Activated CD4-positive, alpha-beta T cell treated with anti-CD3 and anti-CD28 coated beads, Interleukin-2, amount 10 ng/mL, durations not matched to agents 24 days and 14 days (primary cell): ENCODE measurements around the gene CFAP45. TPM values are rescaled to one million over a fixed set of nuclear protein-coding genes. Genes with fewer than 3 reads are reported as not detected.
A peak's percentile ranks its signal among the peaks of the same experiment; 100 is the strongest.

Experiments used
- DNase-seq: peaks from one replicate; pipeline ENCODE4 v3.0.0; 2022
- H3K27ac Mint-ChIP-seq: one replicate; pipeline ENCODE4 v1.8.0; 2022; ENCODE audit warnings: mild to moderate bottlenecking, mixed read lengths
- H3K27me3 Mint-ChIP-seq: one replicate; pipeline ENCODE4 v1.8.0; 2022; ENCODE audit warnings: mixed read lengths
- H3K36me3 Mint-ChIP-seq: one replicate; pipeline ENCODE4 v1.8.0; 2022; ENCODE audit warnings: low read depth, mild to moderate bottlenecking, mixed read lengths
- H3K4me1 Mint-ChIP-seq: one replicate; pipeline ENCODE4 v1.8.0; 2021; ENCODE audit warnings: mixed read lengths
- H3K4me3 Mint-ChIP-seq: one replicate; pipeline ENCODE4 v1.8.0; 2022; ENCODE audit warnings: mild to moderate bottlenecking, moderate library complexity, mixed read lengths
- H3K9me3 Mint-ChIP-seq: one replicate; pipeline ENCODE4 v1.8.0; 2021; ENCODE audit warnings: mixed read lengths
- intact Hi-C: fragments of 100-400 bp; cut with micrococcal nuclease; formaldehyde crosslinking; loops from one replicate; pipeline ENCODE4 v1.15.1; 2023
- total RNA-seq: library from RNA; stranded (reverse); gene quantifications from 2 replicates; pipeline ENCODE4 v1.2.3, GENCODE V29; 2022

The CFAP45 gene
- total RNA-seq, 1 donor from 2014 or later = 1.5 TPM

DNA sequence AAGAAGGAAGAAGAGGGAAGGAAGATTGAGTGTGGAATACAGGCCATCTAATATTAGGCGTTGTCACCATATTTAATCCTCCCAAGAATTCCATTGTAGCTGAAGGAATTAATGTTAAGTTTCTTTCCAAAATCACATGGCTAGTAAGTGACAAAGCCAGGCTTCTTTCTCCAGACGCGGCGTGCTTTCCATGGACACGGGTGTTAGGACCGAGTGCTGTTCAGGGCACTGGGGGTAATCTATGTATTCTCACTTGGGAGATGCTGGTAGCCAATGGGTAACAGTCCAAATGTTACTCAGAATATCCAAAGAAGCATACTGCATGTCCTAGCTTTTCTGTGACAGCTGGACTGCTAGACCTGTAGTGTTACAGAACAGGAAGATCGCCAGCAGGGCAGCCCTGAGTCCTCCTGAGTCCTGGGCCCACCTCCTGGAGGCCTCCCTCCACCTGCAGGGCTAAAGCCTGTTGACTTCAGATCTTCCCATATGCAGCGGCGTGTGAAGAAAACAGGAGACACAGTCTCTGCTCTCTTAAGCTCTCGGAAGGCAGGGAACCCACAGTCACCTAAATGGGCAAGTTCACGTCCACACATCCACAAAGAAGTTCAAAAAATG is 40.1 kb upstream of the CFAP45 start:
- intact Hi-C loops = no loop called here
- H3K9me3 Mint-ChIP-seq = no peaks in the 10 kb centered on the region
- no peak for DNase-seq
- H3K27ac Mint-ChIP-seq = no peak overlapping the region
- no peak overlapping the region for H3K4me3 Mint-ChIP-seq
- peaks cover 15% of the 10 kb centered on the region for H3K4me1 Mint-ChIP-seq
- peaks cover 43% of the 10 kb centered on the region for H3K27me3 Mint-ChIP-seq
- H3K36me3 Mint-ChIP-seq = no peaks in the 10 kb centered on the region

DNA sequence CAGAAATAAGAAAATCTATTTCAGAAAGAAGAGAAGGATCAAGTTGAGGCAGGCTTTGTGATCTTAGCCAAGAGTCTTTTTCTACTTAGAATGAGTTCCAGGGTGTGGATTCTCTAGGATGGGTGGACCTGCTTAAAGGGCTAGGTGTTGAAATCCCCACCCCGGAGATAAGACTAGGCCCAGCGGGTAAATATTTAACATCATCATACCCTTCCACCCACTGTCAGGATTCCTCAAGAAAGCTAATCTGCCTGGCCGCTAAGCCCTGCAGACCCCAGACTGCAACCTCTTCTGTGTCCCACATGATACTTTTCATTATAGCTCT is 39.7 kb upstream of the CFAP45 start:
- Mint-ChIP-seq H3K9me3 (no peaks in the 10 kb centered on the region), H3K36me3 (no peaks in the 10 kb centered on the region), H3K27ac (no peak overlapping the region), H3K4me1 (peaks cover 15% of the 10 kb centered on the region), H3K4me3 (no peak overlapping the region), H3K27me3 (peaks cover 42% of the 10 kb centered on the region)
- no peak for DNase-seq
- intact Hi-C loops = no loop called here

DNA sequence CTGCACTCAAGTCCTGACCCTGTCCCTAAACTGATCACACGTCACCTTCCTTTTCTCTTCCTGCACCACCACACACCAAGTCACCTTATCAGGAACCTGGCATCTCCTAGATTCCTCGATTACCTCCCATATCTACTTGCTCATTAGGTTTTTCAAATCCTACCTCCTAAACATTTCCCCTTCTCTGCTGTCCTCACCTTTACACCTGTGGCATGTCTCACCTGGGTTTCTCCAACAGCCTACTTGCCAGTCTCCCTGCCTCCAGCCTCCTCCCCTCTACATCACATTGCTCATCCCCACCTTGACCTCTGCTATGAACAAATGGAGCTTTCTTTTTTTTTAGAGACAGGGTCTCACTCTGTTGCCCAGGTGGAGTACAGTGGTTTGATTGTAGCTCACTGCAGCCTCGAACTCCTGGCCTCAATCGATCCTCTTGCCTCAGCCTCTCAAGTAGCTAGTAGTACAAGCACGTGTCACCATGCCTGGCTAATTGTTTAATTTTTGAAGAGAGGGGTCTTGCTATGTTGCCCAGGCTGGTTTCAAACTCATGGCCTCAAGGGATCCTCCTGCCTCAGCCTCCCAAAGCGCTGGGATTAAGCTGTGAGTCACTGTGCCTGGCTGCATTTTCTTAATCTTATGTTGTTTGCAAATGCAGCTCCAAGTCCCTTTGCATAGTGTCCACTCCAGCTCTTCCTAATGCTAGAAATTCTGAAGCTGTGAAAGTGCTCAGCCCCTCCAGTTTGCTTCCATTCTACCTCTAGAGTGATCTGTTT is 39.1 kb upstream of the CFAP45 start:
- intact Hi-C loops = no loop called here

GRCh38 chr1:159938211-159938852 is 38.4 kb upstream of the CFAP45 start:
- H3K27ac Mint-ChIP-seq = no peak overlapping the region
- intact Hi-C loops = no loop called here
- peaks cover 15% of the 10 kb centered on the region for H3K4me1 Mint-ChIP-seq
- no peak overlapping the region for H3K4me3 Mint-ChIP-seq
- peaks cover 33% of the 10 kb centered on the region for H3K27me3 Mint-ChIP-seq
- no peak for DNase-seq
- H3K9me3 Mint-ChIP-seq = no peaks in the 10 kb centered on the region
- no peaks in the 10 kb centered on the region for H3K36me3 Mint-ChIP-seq

More for the DNA sequence above, 39.1 kb upstream of the CFAP45 start:
- no peak overlapping the region for H3K27ac Mint-ChIP-seq
- DNase-seq = no peak
- no peaks in the 10 kb centered on the region for H3K36me3 Mint-ChIP-seq
- H3K27me3 Mint-ChIP-seq = peaks cover 36% of the 10 kb centered on the region
- H3K4me3 Mint-ChIP-seq = no peak overlapping the region
- peaks cover 15% of the 10 kb centered on the region for H3K4me1 Mint-ChIP-seq
- no peaks in the 10 kb centered on the region for H3K9me3 Mint-ChIP-seq

DNA sequence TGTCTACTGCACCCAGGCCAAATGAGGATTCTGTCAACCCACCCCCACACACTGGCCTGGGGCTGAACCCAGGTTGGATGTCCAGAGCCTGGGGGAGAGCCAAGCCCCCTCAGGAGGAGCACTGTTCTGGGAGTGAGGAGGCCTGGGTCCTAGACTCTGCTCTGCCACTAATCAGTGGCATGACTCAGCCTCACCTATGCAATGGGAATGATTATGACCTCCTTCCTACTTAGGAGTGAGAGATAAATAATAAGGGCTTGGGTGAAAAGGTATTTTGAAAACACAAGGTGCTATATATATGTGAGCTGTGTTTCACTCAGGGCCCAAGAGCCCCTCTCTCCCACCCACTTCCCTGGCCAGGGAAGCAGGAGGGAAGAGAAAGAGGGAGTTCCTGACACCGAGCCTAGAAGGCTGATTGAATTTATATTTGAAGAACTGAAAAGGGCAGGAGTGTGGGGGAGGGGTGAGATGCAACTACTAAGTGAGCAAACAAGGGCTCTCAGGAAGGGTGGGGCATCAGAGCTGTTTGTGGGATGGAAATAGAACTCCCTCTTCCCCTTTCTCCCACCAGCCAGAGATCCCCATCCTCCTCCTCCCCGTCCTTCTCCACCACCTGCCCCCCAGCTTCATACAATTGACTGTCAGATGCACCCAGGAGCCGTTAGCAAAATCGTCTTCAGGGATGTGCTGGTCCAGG is 37.2 kb upstream of the CFAP45 start:
- no peak overlapping the region for H3K27ac Mint-ChIP-seq
- no peaks in the 10 kb centered on the region for H3K36me3 Mint-ChIP-seq
- no peak for DNase-seq
- intact Hi-C loops = loop anchor here (2.0 kb wide), 1 partner anchor 142 kb away; no protein-coding TSS in a partner anchor
- no peak overlapping the region for H3K4me3 Mint-ChIP-seq
- no peaks in the 10 kb centered on the region for H3K9me3 Mint-ChIP-seq
- peaks cover 17% of the 10 kb centered on the region for H3K4me1 Mint-ChIP-seq
- peaks cover 25% of the 10 kb centered on the region for H3K27me3 Mint-ChIP-seq

DNA sequence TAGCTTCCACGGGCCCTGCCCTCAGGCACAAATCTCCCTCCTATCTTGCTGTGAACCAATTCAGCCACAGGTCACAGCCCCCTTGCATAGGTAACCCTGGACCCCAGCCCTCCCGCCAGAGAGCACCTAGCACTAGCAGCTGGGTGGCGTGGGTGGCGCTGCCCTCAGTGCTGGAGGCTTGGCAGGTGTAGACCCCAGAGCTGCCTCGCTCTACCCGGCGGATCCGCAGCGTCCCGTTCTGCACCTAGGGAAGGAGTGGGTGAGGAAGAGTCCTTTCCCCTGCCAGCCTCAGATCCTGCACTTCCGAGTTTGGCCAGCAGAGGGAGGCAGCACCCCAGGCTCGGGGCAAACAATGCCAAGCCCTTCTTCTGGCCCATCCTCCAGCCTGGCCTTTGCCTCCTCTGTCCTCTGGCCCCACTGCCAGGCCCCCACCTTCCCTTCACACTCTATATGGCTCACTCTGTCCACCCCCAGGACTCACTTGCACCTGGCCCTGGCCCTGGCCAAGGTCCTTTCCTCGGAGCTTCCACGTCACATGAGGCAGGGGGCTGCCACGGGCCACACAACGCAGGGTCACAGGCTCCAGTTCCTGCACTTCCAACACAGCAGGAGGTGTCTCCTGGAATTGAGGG is 36.4 kb upstream of the CFAP45 start:
- no peak overlapping the region for H3K4me3 Mint-ChIP-seq
- H3K4me1 Mint-ChIP-seq = peaks cover 17% of the 10 kb centered on the region
- intact Hi-C loops = loop anchor here (1.0 to 2.0 kb wide), 2 partner anchors 71 to 142 kb away; no protein-coding TSS in a partner anchor

GRCh38 chr1:159935719-159936272 is 35.8 kb upstream of the CFAP45 start:
- Mint-ChIP-seq H3K4me3 (no peak overlapping the region), H3K27me3 (peaks cover 23% of the 10 kb centered on the region), H3K27ac (no peak overlapping the region), H3K36me3 (no peaks in the 10 kb centered on the region), H3K9me3 (no peaks in the 10 kb centered on the region), H3K4me1 (peaks cover 17% of the 10 kb centered on the region)
- no peak for DNase-seq
- intact Hi-C loops = loop anchor here (1.0 to 2.0 kb wide), 2 partner anchors 72 to 143 kb away; no protein-coding TSS in a partner anchor

More for the DNA sequence above, 36.4 kb upstream of the CFAP45 start:
- no peak overlapping the region for H3K27ac Mint-ChIP-seq
- H3K9me3 Mint-ChIP-seq = no peaks in the 10 kb centered on the region
- no peaks in the 10 kb centered on the region for H3K36me3 Mint-ChIP-seq
- H3K27me3 Mint-ChIP-seq = peaks cover 25% of the 10 kb centered on the region
- peak; percentile 96 for DNase-seq

- no peaks in the 10 kb centered on the region for H3K9me3 Mint-ChIP-seq
- intact Hi-C loops = no loop called here
- H3K27ac Mint-ChIP-seq = no peak overlapping the region
- H3K27me3 Mint-ChIP-seq = peaks cover 23% of the 10 kb centered on the region
- no peaks in the 10 kb centered on the region for H3K36me3 Mint-ChIP-seq
- no peak for DNase-seq
- no peak overlapping the region for H3K4me3 Mint-ChIP-seq
- H3K4me1 Mint-ChIP-seq = peaks cover 17% of the 10 kb centered on the region
These were observed 35.3 kb upstream of the CFAP45 start for GRCh38 chr1:159935305-159935704.

DNA sequence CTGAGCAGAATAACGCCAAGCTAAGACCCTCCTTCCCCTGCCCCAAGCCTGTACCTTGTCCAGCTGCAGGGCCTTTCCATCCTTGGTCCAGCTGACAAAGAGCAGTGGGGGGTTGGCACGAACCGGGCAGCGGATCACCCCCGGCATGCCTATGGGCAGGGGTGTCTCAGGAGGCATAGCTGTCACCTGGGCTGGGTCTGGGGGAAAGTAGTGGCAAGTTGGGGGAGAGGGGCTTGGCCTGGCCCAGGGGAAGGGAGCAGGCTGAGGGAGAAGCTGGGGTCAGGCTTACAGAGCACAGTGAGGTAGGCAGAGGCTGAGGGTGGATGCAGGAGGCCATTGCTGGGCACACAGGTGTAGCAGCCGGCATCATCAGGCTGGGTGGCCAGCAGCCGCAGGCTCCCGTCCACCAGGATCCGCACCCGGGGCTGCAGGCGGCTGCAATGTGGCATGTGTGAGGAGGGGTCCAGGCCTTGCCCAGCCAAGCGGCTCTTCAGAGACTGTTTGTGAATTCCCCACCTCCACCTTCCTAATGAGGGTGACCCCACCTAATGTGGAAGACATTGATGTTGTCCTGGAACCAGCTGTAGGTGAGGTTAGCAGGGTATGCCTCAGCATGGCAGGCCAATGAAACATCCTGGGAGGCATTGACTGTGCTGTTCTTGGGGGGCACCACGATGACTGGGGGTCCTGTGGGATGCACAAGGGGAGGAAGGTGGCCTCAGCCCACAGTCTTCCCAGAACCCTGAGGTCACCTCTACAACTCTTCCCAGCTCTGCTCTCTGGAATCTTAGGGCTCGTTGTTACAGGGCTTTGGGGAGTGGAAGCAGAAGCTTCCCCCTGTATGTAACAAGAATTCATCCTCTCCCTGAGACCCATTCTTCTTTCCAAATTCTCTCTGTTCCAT is 34.4 kb upstream of the CFAP45 start:
- Mint-ChIP-seq H3K4me3 (no peak overlapping the region), H3K9me3 (no peaks in the 10 kb centered on the region), H3K36me3 (no peaks in the 10 kb centered on the region), H3K27me3 (peaks cover 23% of the 10 kb centered on the region), H3K27ac (no peak overlapping the region), H3K4me1 (peaks cover 17% of the 10 kb centered on the region)
- intact Hi-C loops = no loop called here
- DNase-seq = no peak

GRCh38 chr1:159933347-159933746 is 33.4 kb upstream of the CFAP45 start:
- Mint-ChIP-seq H3K36me3 (no peaks in the 10 kb centered on the region), H3K9me3 (no peaks in the 10 kb centered on the region), H3K4me1 (peaks cover 15% of the 10 kb centered on the region), H3K4me3 (no peak overlapping the region), H3K27ac (no peak overlapping the region), H3K27me3 (peaks cover 16% of the 10 kb centered on the region)
- intact Hi-C loops = no loop called here
- DNase-seq = no peak

GRCh38 chr1:159932296-159933285 is 32.6 kb upstream of the CFAP45 start:
- H3K27ac Mint-ChIP-seq = no peak overlapping the region
- H3K4me1 Mint-ChIP-seq = peaks cover 9% of the 10 kb centered on the region
- H3K9me3 Mint-ChIP-seq = no peaks in the 10 kb centered on the region
- no peak for DNase-seq
- intact Hi-C loops = no loop called here
- no peak overlapping the region for H3K4me3 Mint-ChIP-seq
- H3K27me3 Mint-ChIP-seq = peaks cover 14% of the 10 kb centered on the region
- no peaks in the 10 kb centered on the region for H3K36me3 Mint-ChIP-seq

GRCh38 chr1:159931795-159932173 is 31.8 kb upstream of the CFAP45 start:
- H3K9me3 Mint-ChIP-seq = no peaks in the 10 kb centered on the region
- no peaks in the 10 kb centered on the region for H3K36me3 Mint-ChIP-seq
- DNase-seq = no peak
- H3K4me3 Mint-ChIP-seq = no peak overlapping the region
- peaks cover 14% of the 10 kb centered on the region for H3K27me3 Mint-ChIP-seq
- H3K27ac Mint-ChIP-seq = no peak overlapping the region
- peaks cover 10% of the 10 kb centered on the region for H3K4me1 Mint-ChIP-seq
- intact Hi-C loops = no loop called here
